HG03432 (cell line): ENCODE results near the gene CCDC136.

ENCODE experiments used
- ATAC-seq: cut with Tn5 transposase; IDR thresholded peaks from one replicate; pipeline ENCODE4 v1.9.1; 2021; ENCODE audit warnings: mild to moderate bottlenecking, moderate library complexity; ENCODE audit not compliant: unreplicated experiment

CCDC136 gene

GRCh38 chr7:128775744-128776474 lies 15.9 kb upstream of the CCDC136 start, which contains the start of gene OPN1SW:
Gene OPN1SW (minus strand): TSS chr7:128775794. CDS start chr7:128775781, 13 bp downstream.
- ATAC-seq, result no peak

DNA sequence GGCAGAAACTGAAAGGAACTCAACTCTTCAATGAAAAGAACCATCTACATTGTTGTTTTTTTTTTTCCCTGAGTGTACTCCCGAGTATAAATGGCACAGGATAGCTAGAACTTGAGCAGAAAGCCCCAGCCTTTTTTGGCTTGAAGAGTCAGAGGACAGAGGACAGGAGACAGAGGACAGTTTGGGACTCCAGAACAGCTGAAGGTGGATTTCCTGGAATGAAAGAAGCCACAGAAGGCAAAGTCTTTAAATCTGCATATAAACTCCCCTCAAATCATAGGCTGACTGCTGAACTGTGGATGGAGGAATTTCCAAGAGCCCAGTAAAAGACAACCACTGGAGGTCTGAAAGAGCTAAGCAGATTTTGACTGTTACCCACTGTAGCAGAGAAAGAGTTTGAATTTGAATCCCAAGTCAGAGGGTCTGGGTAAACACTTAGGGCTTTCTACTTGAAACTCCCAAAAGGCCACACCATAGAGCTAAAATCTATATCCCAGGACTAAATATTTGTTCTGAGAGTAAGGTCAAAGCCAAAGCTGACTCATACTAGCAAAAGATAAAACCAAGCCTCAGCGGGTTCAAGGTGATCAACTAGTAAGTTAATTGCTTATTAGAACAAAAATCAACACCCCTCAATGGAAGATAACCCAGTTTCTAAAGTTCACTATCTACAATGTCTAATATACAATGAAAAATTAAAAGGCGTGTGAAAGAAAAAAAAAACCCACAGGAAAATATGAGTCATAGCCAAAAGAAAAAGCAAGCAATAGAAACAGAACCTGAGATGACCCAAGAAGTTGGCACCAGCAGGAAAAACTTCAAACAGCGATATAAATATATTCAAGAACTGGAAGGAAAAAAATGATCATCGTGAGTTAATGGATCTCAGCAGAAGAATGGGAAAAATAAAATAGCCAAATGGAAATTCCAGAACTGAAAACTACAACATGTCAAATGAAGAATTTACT lies 14.3 kb upstream of the CCDC136 start:
- ATAC-seq, result no peak

GRCh38 chr7:128778946-128779345 lies 12.8 kb upstream of the CCDC136 start:
- ATAC-seq, result no peak

DNA sequence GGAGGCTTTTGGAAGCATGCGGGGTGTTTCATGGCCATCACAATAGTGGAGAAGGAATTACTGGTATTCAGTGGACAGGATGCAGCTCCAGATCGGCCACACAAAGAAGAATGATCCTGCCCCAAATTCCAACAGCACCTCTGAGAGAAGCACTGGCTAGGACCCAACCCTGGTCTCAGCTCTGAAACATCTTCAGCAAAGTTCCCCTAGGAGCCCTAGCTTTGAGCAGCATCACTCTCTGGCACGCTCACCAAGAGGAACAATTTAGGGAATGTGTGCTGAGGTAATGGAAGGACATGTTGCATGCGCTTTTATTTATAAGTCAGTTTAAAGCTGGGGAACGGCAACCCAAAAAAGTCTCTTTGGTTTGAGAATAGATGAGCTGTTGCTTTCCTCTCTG lies 10.6 kb upstream of the CCDC136 start:
- ATAC-seq, result no peak

DNA sequence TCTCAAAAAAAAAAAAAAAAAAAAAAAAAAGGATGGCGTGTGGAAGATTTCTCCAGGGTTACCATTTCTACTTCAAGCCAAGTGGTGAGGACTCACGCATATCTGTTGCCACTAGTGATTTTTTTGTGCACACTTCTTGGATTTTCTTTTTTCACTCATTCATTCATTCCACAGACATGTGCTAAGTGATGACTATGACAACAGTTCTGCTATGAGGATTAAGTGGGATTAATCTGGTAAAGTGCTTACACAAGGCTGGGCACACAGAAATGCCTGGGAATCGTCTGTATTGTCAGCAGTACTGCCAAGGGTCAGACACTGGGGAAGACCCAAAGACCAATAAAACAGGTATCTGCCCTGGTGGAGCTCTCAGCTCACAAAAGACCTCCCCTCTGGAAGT lies 9.9 kb upstream of the CCDC136 start:
- ATAC-seq, result no peak

DNA sequence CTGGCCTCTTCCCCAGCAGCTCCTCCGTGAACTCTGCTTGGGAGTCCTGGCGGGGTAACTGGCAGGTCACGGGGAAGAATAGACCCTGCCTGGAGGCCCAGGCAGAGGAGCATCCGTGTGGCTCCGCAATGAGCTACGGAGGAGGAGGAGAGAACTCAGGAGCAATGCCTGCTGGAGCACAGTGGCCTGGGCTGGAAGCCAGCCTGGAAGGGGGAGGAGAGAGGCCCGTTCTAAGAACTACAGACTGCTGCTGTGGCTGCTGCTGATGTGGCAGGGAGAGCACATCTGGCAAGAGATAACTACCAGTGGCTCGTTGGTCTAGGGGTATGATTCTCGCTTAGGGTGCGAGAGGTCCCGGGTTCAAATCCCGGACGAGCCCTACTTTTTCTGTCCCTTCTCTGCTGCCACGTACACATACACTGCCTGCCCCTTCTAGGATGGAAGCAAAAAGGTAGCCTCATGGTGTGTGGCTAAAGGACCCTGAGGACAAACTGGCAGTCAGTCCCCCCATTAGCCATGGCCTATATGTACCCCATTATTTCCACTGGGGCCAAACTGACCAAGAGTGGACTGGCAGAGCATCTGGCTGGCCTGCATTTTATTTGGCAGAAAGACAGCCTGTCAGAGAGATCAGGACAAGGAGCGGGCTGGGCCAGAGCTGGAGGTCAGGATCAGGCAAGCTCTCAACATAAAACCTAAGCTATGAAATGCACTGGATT lies 8.5 kb upstream of the CCDC136 start:
- ATAC-seq, result no peak

DNA sequence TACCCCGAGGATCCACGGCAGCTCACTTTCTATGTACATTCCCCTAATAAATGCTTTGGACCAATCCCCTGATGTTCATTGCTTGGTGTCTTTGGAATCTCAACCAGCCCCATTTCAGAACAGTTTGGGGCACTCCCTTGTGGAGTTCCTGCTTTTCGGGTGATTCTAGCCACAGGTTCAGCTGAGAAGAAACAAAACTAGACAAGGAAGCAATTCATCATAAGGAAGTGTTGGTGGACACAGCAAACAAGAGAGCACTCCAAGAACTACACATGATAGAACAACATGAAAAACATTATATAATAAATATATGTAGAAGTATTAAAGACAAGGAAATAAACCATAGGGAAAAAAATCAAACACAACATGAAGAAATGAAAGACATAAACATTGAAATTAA lies 6.0 kb upstream of the CCDC136 start:
- no peak for ATAC-seq

DNA sequence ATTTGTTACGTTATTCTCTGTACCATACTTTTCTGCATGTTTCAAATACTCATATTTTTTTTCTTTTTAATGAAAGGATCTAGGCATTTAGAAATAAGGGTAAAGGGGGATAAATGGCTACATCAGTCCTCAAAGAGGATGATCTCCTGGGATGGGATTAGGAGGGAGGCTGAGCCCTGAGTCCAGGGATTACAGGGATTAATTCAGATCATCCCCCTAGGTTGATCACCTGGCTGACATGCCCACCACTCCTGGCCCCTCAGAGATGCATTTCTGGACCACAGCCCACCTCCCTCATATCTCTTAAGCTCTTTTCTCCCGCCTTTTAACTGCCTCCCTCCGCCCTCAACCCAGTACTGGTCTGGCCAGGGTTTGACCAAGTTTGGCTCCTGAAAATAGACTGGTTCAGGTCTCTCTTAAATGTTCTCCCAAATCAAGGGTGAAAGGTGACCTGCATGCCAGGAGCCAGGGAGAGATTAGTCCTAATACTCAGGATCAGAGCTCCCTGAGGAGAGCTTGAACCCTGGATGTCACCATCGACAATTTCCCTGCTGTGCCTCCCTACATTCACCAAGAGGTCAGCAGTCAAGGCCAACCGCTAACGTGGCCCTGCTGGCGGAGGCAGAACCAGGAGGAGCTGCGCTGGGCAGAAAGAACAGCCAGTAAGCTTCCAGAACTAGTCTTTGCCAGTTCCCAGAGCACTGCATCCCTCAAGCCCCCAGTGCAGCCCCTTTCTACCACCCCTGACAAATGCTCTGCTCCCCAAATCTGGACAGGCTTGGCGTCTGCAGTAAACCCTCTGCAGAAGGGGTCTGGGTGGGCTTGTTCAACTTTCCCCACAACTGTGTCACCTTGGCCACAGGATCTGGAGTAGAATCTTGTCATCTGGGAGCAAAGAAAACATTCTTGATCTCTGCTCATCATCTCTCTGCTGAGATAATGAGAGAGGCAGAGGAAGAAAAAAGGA lies 3.0 kb upstream of the CCDC136 start:
- ATAC-seq, result no peak

DNA sequence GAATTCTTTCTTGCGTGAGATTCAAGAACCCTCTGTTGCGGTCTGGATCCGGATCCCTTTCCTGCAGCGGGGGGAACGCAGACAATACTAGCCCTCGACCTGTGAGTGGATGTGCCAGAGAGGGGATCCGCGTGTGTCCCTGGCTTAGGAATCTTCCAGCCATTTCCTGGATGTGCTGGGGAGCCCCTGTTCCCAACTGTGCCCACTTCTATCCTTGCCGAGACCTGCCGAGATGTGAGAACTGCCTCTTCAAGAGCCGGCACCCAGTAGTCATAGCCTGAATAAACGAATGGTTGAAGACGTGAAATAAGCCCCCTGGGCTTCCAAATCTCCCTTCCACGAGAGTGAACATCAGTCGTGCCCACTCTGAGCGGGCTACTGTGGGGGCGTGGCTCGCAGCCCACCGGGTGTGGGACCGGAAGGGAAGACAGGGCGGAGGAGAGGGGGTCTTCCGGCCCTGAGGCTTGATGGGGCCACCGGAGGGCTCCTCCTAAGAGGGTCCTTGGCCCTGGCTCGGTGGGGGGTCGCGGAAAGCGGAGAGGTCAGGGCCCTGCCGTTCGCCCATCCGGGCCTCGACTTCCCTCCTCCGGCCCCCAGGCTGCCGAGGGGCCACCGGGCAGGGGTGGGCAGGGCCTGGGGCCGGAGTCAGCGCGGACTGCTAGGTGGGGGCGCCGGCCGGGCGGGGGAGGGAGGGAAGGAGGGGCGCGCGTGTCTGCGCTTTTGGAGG lies 1.3 kb upstream of the CCDC136 start:
- ATAC-seq, result no peak

DNA sequence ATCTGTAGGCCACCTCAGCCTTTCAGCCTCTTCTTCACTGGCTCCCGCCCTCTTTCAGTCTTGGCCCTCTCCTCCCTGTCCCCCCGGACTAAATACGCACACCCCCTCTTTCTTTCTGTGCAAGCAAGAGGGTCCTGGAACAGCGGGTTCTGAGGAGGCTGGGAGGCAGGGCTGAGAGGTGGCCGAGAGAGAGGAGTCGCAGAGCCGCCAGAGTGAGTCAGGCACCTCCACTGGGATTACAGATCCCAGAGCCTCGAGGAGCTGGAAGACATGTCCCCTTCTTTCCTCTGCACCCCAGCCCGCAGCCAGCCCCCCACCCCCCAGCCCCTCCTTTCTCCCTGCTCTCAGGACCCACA lies 182 bp downstream of the CCDC136 start:
- ATAC-seq, result no peak

DNA sequence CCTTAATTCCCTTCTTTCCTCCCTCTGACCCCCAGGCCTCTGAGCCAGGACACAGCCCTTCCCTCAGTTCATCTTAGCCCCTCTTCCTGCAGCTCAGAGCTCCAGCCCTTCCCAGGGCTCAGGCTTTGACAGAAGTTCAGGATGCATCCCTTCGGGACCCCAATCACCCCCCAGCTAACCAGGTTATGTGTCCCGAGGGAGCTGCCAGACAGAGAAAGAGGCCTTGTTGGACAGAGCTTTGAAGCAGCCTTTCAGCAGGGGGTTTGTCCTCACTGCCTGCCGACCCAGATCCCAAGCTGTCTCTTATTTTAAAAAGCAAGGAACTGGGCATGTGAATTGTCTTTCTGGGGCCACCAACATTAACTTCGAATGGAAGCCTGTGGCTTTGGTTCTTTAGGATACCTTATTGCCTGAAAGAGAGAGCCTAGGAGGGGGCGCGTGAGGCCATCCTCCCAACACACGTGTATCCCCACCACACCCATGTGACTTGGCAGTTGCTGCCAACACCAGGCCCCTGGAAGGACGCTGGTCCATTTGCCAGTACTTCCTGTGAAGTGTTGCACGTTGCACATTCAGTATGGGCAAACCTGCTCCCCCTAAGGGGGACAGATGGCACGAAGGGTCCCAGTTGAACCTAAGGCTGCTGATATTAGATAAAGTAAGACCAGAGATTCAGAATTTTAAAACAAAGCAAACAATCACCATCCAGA lies 858 bp downstream of the CCDC136 start:
- ATAC-seq, result no peak

- no peak for ATAC-seq
Measured at GRCh38 chr7:128793181-128793547, 1.4 kb downstream of the CCDC136 start.

DNA sequence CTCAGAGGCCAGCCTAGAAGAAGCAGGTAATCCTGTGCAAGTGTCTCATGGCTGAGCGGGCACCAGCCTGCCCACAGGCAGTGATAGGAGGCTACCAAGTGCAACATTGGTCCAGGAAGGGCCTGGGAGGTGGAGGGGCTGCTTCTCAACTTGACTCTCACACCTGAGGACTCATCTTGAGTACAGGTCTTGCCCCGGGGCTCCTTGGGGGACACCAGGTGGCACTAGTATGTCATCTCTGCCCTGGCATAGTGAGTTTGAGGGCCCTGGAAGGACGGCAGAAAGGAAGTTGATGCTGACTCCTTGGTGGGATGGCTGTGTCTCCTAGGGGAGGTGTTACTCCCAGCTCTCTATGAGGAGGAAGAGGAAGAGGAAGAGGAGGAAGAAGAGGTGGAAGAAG lies 2.3 kb downstream of the CCDC136 start:
- no peak for ATAC-seq

DNA sequence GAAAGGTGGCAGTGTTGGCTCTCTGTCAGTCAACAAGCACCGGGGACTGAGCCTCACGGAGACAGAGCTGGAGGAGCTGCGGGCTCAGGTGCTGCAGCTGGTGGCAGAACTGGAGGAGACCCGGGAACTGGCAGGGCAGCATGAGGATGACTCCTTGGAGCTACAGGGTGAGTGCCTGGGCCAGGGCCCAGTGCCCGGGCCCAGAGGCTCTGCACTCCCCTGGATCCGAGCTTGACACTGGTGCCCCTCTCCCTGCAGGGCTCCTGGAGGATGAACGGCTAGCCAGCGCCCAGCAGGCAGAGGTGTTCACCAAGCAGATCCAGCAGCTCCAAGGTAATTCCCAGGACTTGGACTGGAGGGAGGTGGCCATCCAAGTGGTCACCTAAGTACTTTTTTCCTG lies 2.7 kb downstream of the CCDC136 start:
- no peak for ATAC-seq

- no peak for ATAC-seq
Measured at GRCh38 chr7:128795129-128795528, 3.4 kb downstream of the CCDC136 start.

DNA sequence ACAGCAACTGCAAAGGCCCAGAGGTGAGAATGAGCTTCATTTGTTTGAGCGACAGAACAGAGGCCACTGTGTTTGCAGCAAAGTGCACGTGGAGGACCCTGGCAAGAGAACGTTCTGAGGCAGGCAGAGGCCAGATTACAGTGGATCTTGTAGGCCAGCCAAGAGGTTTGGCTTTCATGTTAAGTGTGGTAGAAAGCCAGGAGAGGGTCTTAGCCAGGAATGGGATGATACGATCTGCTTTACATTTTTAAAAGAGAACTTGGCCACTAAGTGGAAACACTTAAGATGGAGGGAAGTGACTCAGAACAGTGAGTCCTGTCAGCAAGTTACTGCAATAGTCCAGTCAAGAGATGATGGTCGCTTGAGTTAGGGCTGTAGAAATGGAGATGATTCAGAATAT lies 4.6 kb downstream of the CCDC136 start:
- no peak for ATAC-seq

- no peak for ATAC-seq
Measured at GRCh38 chr7:128799451-128799850, 7.7 kb downstream of the CCDC136 start.

DNA sequence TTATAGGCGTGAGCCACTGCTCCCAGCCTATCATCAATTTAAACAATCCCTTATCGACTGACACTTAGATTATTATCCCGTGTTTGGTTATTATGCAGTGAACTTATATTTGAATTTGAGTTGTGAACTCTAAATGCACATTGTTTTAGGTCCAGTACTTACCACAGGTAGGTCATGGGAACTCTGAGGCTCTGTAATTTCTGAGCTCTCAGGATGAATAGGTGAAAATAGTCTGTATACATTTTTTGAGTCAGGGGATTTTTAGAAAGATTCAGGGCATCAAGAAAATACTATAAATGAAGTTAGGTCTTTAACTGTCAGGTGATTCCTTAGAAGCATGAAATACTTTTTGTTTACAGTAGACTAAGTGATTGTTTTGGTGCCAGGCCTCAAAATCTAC lies 8.8 kb downstream of the CCDC136 start:
- ATAC-seq, result no peak

- no peak for ATAC-seq
Measured at GRCh38 chr7:128801003-128801402, 9.2 kb downstream of the CCDC136 start.
